ENCODE measurements around the gene GSG1.

DNA sequence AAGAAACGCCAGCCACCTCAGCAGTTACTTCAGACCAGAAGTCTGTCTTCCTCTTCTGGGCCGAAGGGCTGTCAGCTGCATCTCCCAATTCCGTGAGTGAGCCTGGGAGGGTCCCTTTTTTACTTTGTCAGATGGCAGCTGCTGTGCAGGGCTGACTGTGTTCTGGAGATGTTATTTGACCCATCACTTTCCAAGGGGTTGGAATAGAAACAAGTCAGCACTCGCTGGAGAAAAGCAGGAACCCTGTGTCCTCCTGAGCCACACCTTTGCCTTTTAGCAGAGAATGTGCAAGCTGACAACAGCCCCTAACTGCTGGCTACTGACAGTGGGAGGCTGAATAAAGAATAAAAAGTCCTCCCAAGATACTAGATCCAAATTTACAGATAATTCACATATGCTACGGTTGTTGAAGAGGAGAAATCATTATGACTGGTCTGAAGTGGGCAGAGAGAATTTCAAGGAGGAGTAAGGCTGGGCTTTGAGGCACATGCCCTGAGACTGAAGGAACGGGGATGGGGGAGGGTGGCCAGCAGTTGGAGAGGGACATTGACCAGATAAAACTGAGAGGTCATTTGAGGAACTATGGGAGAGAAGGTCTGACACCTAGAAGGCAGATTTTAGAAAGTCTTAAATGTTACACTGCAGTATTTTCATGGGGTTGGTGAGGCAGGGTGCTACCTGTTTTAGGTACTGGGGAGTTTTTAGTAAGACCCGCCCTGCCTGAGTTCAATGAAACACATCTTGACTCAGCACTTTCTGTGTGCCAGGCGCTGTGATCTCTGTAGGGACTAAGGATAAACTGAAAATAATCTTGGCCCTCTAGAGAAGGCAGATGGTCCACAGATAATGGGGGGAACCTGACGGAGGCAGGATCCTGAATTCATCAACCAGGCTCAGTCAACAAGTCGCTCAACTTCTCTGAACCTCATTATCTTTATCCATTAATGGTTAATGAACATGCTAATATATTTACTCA lies 31.9 kb downstream of the GSG1 start:
- TF ChIP-seq, protein P1, sequence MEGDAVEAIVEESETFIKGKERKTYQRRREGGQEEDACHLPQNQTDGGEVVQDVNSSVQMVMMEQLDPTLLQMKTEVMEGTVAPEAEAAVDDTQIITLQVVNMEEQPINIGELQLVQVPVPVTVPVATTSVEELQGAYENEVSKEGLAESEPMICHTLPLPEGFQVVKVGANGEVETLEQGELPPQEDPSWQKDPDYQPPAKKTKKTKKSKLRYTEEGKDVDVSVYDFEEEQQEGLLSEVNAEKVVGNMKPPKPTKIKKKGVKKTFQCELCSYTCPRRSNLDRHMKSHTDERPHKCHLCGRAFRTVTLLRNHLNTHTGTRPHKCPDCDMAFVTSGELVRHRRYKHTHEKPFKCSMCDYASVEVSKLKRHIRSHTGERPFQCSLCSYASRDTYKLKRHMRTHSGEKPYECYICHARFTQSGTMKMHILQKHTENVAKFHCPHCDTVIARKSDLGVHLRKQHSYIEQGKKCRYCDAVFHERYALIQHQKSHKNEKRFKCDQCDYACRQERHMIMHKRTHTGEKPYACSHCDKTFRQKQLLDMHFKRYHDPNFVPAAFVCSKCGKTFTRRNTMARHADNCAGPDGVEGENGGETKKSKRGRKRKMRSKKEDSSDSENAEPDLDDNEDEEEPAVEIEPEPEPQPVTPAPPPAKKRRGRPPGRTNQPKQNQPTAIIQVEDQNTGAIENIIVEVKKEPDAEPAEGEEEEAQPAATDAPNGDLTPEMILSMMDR (IDR thresholded peaks at IDR 0.05), result no peak
- TF ChIP-seq POLR2A (IDR thresholded peaks at IDR 0.05), result no peak

Data from lower leg skin (tissue), 3 donors.